ENCODE data around the gene BAG5. TPM values are rescaled to one million over a fixed set of nuclear protein-coding genes. Genes with fewer than 3 reads are reported as not detected.

The BAG5 gene
- total RNA-seq, 2 experiments from 2014 or later = 28.8 to 29.6 TPM

- H3K27ac Mint-ChIP-seq = no peak within 1 kb of the TSS
- peak within 1 kb of the TSS; percentile 37 for H3K4me3 Mint-ChIP-seq
- peaks cover 12% of the 10 kb centered on the region for H3K27me3 Mint-ChIP-seq
- peaks cover 17% of the 10 kb centered on the region for H3K4me1 Mint-ChIP-seq (ENCODE audit: low read depth)
- no peak for ATAC-seq
- no peaks in the 10 kb centered on the region for H3K9me3 Mint-ChIP-seq
- intact Hi-C loops (cut with micrococcal nuclease) = no loop called here
- DNase-seq = peak; percentile 35
- CTCF ChIA-PET = interaction anchor here (1.2 kb wide), 2 partner anchors 23 to 378 kb away, joined by 3 read pairs; no protein-coding TSS in a partner anchor
- no peaks in the 10 kb centered on the region for H3K36me3 Mint-ChIP-seq (ENCODE audit: low read depth)
- POLR2A ChIA-PET = interaction anchor here (1.1 to 1.5 kb wide), 2 partner anchors 12 to 38 kb away, joined by 3 read pairs; no protein-coding TSS in a partner anchor
- no peak for TF ChIP-seq CTCF (IDR thresholded peaks at IDR 0.05)
These were observed 39.5 kb downstream of the BAG5 start, which contains the start of gene CKB for GRCh38 chr14:103522649-103523574. TSS of gene CKB (minus strand) at chr14:103522830. CDS start at chr14:103522493, 337 bp downstream.

GRCh38 chr14:103521951-103522563 is 40.4 kb downstream of the BAG5 start:
- ChIA-PET CTCF (interaction anchor here (1.9 to 2.7 kb wide), 2 partner anchors 8 to 31 kb away, joined by 6 to 12 read pairs; no protein-coding TSS in a partner anchor), POLR2A (interaction anchor here (1.2 kb wide), 1 partner anchor 71 kb away, joined by 3 read pairs; no protein-coding TSS in a partner anchor)
- no peak overlapping the region for H3K27ac Mint-ChIP-seq
- ATAC-seq (no peak), DNase-seq (no peak)
- H3K36me3 Mint-ChIP-seq (ENCODE audit: low read depth) = no peaks in the 10 kb centered on the region
- intact Hi-C loops (cut with micrococcal nuclease) = no loop called here
- H3K27me3 Mint-ChIP-seq = peaks cover 12% of the 10 kb centered on the region
- H3K4me1 Mint-ChIP-seq (ENCODE audit: low read depth) = peaks cover 11% of the 10 kb centered on the region
- H3K9me3 Mint-ChIP-seq = no peaks in the 10 kb centered on the region
- TF ChIP-seq CTCF (IDR thresholded peaks at IDR 0.05) = no peak
- peak overlapping the region; percentile 37 for H3K4me3 Mint-ChIP-seq

- Mint-ChIP-seq H3K4me1 (ENCODE audit: low read depth) (peaks cover 10% of the 10 kb centered on the region), H3K4me3 (peak overlapping the region; percentile 50), H3K36me3 (ENCODE audit: low read depth) (no peaks in the 10 kb centered on the region), H3K9me3 (no peaks in the 10 kb centered on the region), H3K27me3 (peaks cover 12% of the 10 kb centered on the region), H3K27ac (no peak overlapping the region)
- POLR2A ChIA-PET = interaction anchor here (0.6 to 1.9 kb wide), 5 partner anchors 9 to 160 kb away, joined by 3 to 9 read pairs (median 4); no protein-coding TSS in a partner anchor
- no peak for TF ChIP-seq CTCF (IDR thresholded peaks at IDR 0.05)
- intact Hi-C loops (cut with micrococcal nuclease) = no loop called here
- ATAC-seq = peak; percentile 1
- CTCF ChIA-PET = interaction anchor here (1.0 to 2.7 kb wide), 4 partner anchors 9 to 32 kb away, joined by 4 to 12 read pairs (median 5); no protein-coding TSS in a partner anchor
- DNase-seq = no peak
These were observed 41.0 kb downstream of the BAG5 start for GRCh38 chr14:103521438-103521950.

- intact Hi-C loops (cut with micrococcal nuclease) = no loop called here
- Mint-ChIP-seq H3K27ac (no peak overlapping the region), H3K9me3 (no peaks in the 10 kb centered on the region), H3K36me3 (ENCODE audit: low read depth) (no peaks in the 10 kb centered on the region), H3K4me1 (ENCODE audit: low read depth) (peaks cover 10% of the 10 kb centered on the region), H3K4me3 (peak overlapping the region; percentile 50), H3K27me3 (peaks cover 12% of the 10 kb centered on the region)
- TF ChIP-seq CTCF (IDR thresholded peaks at IDR 0.05) = peak; percentile 59
- peak; percentile 76 for DNase-seq
- peak; percentile 72 for ATAC-seq
- POLR2A ChIA-PET = interaction anchor here (0.6 to 1.9 kb wide), 5 partner anchors 9 to 160 kb away, joined by 3 to 9 read pairs (median 4); no protein-coding TSS in a partner anchor
- CTCF ChIA-PET = interaction anchor here (0.8 to 2.7 kb wide), 5 partner anchors 10 to 32 kb away, joined by 4 to 12 read pairs (median 4); no protein-coding TSS in a partner anchor
These were observed 41.6 kb downstream of the BAG5 start for GRCh38 chr14:103520657-103521437.
